ENCODE measurements around the gene ZNF48. TPM values are rescaled to one million over a fixed set of nuclear protein-coding genes. Genes with fewer than 3 reads are reported as not detected.
A peak's percentile ranks its signal among the peaks of the same experiment; 100 is the strongest.

Gene ZNF48
- total RNA-seq, 1 donor from 2014 or later = 5.0 TPM

DNA sequence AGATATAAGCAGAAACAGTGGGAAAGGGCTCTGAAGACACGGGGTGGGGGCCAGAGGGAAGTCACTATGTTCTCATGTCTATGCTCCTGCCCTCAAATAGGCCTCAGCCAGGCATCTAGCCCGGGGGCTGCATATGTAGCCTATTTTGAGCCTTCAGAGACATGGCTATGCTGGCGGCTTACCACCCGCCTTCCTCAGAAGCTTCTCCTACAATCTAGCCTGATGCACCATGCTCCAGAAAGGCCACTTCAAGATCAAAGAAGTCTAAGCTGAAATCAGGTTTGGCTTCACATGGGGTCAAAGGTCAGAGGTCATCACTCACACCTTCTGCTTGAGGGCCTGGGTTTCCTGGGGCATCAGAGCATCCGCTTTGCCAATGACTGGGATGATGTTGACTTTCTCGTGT, 14.4 kb upstream of the ZNF48 start:
- DNase-seq = no peak
- no peak overlapping the region for H3K27ac ChIP-seq (replicated peaks)
- H3K36me3 ChIP-seq = no peaks in the 10 kb centered on the region
- H3K27me3 ChIP-seq (ENCODE audit: low read depth) = no peaks in the 10 kb centered on the region
- TF ChIP-seq CTCF (IDR thresholded peaks at IDR 0.05; ENCODE audit: borderline replicate concordance) = no peak
- no peaks in the 10 kb centered on the region for H3K9me3 ChIP-seq (replicated peaks)
- intact Hi-C loops (cut with micrococcal nuclease) = no loop called here
- H3K4me1 ChIP-seq = peaks cover 20% of the 10 kb centered on the region
- H3K4me3 ChIP-seq = no peak overlapping the region

DNA sequence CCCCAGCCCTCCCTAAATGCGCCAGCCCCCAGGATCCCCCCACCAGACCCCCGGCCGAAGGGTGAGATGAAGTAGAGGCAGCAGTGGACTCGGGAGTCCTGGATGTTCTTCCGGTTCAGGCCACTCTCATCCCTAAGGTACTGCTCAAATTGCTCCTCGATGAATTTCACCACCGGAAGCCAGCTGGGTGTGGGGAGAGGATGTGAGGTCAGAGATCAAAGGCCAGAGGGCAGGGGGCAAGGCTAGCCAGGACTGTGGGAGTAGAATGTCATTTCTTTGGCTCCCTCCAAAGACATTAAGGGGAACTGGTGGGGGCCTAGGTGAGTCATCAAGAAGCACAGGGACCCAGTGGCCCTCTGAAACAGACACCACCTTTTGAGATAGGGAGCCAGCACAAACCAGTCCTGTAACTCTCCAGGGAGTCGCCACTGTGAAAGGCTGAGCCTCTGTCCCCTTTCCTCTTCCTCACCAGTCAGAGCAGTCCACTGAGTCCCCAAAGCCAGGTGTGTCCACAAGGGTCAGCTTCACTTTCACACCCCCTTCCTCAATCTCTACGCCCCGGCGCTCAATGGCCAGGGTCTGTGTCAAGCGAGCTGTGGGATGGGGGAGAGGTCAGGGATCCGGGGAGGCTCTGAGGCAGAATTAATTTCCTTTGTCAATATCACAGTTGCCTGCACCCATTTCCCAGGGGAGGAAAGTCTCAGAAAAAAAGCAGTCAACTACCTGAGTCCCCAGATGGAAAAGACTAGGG, 13.8 kb upstream of the ZNF48 start:
- no peak for TF ChIP-seq CTCF (IDR thresholded peaks at IDR 0.05; ENCODE audit: borderline replicate concordance)
- Histone ChIP-seq H3K4me1 (peaks cover 20% of the 10 kb centered on the region), H3K27ac (replicated peaks) (no peak overlapping the region), H3K4me3 (no peak overlapping the region), H3K9me3 (replicated peaks) (no peaks in the 10 kb centered on the region), H3K36me3 (no peaks in the 10 kb centered on the region), H3K27me3 (ENCODE audit: low read depth) (no peaks in the 10 kb centered on the region)
- intact Hi-C loops (cut with micrococcal nuclease) = no loop called here
- DNase-seq = no peak

DNA sequence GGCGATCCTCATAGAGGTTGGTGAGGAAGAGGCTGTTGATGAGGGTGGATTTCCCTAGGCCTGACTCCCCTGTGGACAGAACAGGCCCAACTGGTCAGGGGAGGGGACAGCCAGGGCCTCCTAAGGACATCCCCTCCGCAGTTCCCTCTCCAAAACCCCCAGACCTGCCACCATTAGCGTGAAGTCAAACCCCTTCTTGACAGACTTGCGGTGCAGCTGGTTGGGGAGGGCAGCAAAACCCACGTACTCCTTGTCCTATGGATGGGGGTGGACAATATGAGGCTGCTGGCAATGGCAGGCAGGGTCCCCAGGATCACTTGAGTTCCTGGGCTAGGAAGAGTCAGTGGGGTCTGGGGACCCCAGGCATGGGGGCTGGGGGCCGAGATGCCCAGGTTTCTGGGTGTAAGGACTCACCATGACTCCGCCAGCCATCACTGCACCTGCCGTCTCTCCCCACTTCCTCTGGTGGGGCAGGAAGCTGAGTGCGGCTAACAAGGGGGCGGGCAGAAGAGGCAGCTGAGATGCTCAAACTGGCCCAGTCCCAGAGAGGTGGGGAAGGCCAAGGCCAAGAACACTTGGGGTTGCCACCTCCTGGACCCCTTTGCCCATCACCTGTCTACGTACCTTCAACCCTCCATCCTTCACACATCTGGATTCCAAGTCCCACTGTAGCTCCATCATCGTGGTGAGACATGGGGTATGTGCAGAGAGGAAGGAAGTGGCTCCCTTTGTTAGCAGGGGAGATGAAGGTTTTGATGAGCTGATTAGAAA, 12.9 kb upstream of the ZNF48 start, which contains the start of gene SEPTIN1:
Gene SEPTIN1 (minus strand): TSS at position 451 of the 771 bp plus-strand sequence. CDS start 19 bp downstream, at position 432.
- H3K4me3 ChIP-seq = no peak within 1 kb of the TSS
- H3K9me3 ChIP-seq (replicated peaks) = no peaks in the 10 kb centered on the region
- no peak within 1 kb of the TSS for H3K27ac ChIP-seq (replicated peaks)
- no peak for DNase-seq
- H3K4me1 ChIP-seq = peaks cover 14% of the 10 kb centered on the region
- TF ChIP-seq CTCF (IDR thresholded peaks at IDR 0.05; ENCODE audit: borderline replicate concordance) = no peak
- intact Hi-C loops (cut with micrococcal nuclease) = no loop called here
- H3K27me3 ChIP-seq (ENCODE audit: low read depth) = no peaks in the 10 kb centered on the region
- H3K36me3 ChIP-seq = no peaks in the 10 kb centered on the region

DNA sequence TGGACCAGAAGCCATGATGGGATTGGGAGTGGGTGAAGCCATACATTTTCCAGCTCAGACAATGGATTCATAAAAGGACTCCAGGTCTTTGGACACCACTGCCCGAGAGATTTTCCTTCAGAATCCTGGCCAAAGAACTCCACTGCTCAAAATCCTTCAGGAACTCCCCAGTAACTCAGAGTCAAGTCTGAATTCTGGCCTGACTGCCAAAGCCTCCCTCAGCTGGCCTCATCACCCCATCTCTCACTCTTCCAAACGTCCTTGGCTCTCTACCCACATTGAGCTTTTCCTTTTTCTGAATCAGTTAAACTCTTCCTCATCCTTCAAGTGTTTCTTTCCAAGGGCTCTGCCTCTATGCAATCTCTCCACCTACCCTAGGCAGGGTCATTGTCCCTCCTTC, 11.7 kb upstream of the ZNF48 start:
- no peaks in the 10 kb centered on the region for H3K36me3 ChIP-seq
- no peak for TF ChIP-seq CTCF (IDR thresholded peaks at IDR 0.05; ENCODE audit: borderline replicate concordance)
- peaks cover 11% of the 10 kb centered on the region for H3K4me1 ChIP-seq
- H3K4me3 ChIP-seq = no peak overlapping the region
- intact Hi-C loops (cut with micrococcal nuclease) = no loop called here
- H3K27me3 ChIP-seq (ENCODE audit: low read depth) = no peaks in the 10 kb centered on the region
- no peak overlapping the region for H3K27ac ChIP-seq (replicated peaks)
- no peak for DNase-seq
- no peaks in the 10 kb centered on the region for H3K9me3 ChIP-seq (replicated peaks)

GRCh38 chr16:30394592-30395154, 547 bp upstream of the ZNF48 start:
- DNase-seq = no peak
- TF ChIP-seq CTCF (IDR thresholded peaks at IDR 0.05; ENCODE audit: borderline replicate concordance) = no peak
- Histone ChIP-seq H3K36me3 (peaks cover 15% of the 10 kb centered on the region), H3K27ac (replicated peaks) (peak overlapping the region; percentile 92), H3K27me3 (ENCODE audit: low read depth) (no peaks in the 10 kb centered on the region), H3K9me3 (replicated peaks) (no peaks in the 10 kb centered on the region), H3K4me1 (peaks cover 30% of the 10 kb centered on the region), H3K4me3 (peak overlapping the region; percentile 94)
- intact Hi-C loops (cut with micrococcal nuclease) = no loop called here

Data from left ventricle myocardium inferior (tissue), 1 donor.